SK-N-SH treated with all-trans-retinoic acid at 6 μM for 48 hours (cell line): ENCODE results near the gene MYPN.

Experiments
- ARNTL ChIP-seq: fragments of 450-650 bp; formaldehyde crosslinking; IDR thresholded peaks from 2 replicates; pipeline ENCODE4 v1.5.0; 2020; ENCODE audit warnings: low read depth, mild to moderate bottlenecking, moderate library complexity, borderline replicate concordance
- ESRRG ChIP-seq: fragments of 250-450 bp; sonication (Bioruptor Pico); IDR thresholded peaks from 2 replicates; pipeline ENCODE4 v1.6.1; 2021; ENCODE audit warnings: mild to moderate bottlenecking
- GLIS3 ChIP-seq: fragments of 250-450 bp; sonication (Bioruptor Pico); IDR thresholded peaks from 2 replicates; pipeline ENCODE4 v1.5.0; 2020; ENCODE audit warnings: mild to moderate bottlenecking, moderate library complexity
- PPARA ChIP-seq: fragments of 250-450 bp; sonication (Bioruptor Pico); IDR thresholded peaks from 2 replicates; pipeline ENCODE4 v1.5.0; 2020; ENCODE audit warnings: mild to moderate bottlenecking, borderline replicate concordance
- RARB ChIP-seq: fragments of 250-450 bp; sonication (Bioruptor Pico); IDR thresholded peaks from 2 replicates; pipeline ENCODE4 v1.8.0; 2021; ENCODE audit warnings: mild to moderate bottlenecking, moderate library complexity
- SNAI2 ChIP-seq: fragments of 250-450 bp; sonication (Bioruptor Pico); IDR thresholded peaks from 2 replicates; pipeline ENCODE4 v1.5.0; 2020; ENCODE audit warnings: mild to moderate bottlenecking, moderate library complexity
- TCF4 ChIP-seq: fragments of 250-450 bp; sonication (Bioruptor Pico); IDR thresholded peaks from 2 replicates; pipeline ENCODE4 v1.8.0; 2021; ENCODE audit warnings: mild to moderate bottlenecking, moderate library complexity, borderline replicate concordance
- ZC3H10 ChIP-seq: fragments of 250-450 bp; sonication (Bioruptor Pico); IDR thresholded peaks from 2 replicates; pipeline ENCODE4 v1.5.1; 2021; ENCODE audit warnings: mild to moderate bottlenecking, moderate library complexity
- ZFP3 ChIP-seq: fragments of 250-450 bp; sonication (Bioruptor Pico); IDR thresholded peaks from 2 replicates; pipeline ENCODE4 v1.5.0; 2020; ENCODE audit warnings: mild to moderate bottlenecking, moderate library complexity
- ZFP30 ChIP-seq: fragments of 450-650 bp; formaldehyde crosslinking; IDR thresholded peaks from 2 replicates; pipeline ENCODE4 v1.5.0; 2022; ENCODE audit warnings: mild to moderate bottlenecking, moderate library complexity
- TF ChIP-seq, protein P1 (sequence below): fragments of 250-450 bp; sonication (Bioruptor Pico); IDR thresholded peaks from 2 replicates; pipeline ENCODE4 v1.5.1; 2020; ENCODE audit warnings: low read depth, mild to moderate bottlenecking, moderate library complexity
- TF ChIP-seq, protein P2 (sequence below): fragments of 250-450 bp; sonication (Bioruptor Pico); IDR thresholded peaks from 2 replicates; pipeline ENCODE4 v1.5.0; 2020; ENCODE audit warnings: mild to moderate bottlenecking, moderate library complexity
- TF ChIP-seq, protein P3 (sequence below): fragments of 250-450 bp; sonication (Bioruptor Pico); IDR thresholded peaks from 2 replicates; pipeline ENCODE4 v1.5.1; 2021; ENCODE audit warnings: mild to moderate bottlenecking, moderate library complexity

DNA sequence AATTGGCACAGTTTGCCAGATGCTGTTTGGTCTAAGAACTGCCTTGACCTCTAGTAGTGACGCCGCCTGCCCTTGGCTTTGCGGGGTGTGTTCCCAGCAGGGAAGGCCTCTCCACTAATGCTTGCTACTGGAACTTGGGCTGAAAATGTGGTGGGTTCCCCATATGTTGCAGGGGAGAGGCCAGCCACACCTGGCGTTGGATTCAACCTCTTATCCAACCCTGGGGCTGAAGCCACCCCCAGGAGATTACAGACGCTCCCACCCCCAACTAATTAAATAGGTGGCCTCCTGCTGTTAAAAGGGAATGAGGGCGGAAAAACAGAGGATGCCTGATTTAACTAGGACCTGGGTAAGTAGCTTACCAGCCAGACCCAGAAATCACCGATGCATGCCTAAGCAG, 141.9 kb downstream of the MYPN start:
- TF ChIP-seq, protein P1, sequence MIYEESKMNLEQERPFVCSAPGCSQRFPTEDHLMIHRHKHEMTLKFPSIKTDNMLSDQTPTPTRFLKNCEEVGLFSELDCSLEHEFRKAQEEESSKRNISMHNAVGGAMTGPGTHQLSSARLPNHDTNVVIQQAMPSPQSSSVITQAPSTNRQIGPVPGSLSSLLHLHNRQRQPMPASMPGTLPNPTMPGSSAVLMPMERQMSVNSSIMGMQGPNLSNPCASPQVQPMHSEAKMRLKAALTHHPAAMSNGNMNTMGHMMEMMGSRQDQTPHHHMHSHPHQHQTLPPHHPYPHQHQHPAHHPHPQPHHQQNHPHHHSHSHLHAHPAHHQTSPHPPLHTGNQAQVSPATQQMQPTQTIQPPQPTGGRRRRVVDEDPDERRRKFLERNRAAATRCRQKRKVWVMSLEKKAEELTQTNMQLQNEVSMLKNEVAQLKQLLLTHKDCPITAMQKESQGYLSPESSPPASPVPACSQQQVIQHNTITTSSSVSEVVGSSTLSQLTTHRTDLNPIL (CRISPR knock-in tag) = no peak
- TF ChIP-seq ZFP3 (CRISPR knock-in tag) = no peak
- TF ChIP-seq ZC3H10 (CRISPR knock-in tag) = no peak
- TF ChIP-seq ESRRG = no peak
- no peak for TF ChIP-seq RARB (CRISPR knock-in tag)
- no peak for TF ChIP-seq PPARA
- no peak for TF ChIP-seq ARNTL (CRISPR knock-in tag)
- TF ChIP-seq ZFP30 (CRISPR knock-in tag) = no peak
- TF ChIP-seq SNAI2 = no peak
- TF ChIP-seq GLIS3 (CRISPR knock-in tag) = no peak
- TF ChIP-seq, protein P2, sequence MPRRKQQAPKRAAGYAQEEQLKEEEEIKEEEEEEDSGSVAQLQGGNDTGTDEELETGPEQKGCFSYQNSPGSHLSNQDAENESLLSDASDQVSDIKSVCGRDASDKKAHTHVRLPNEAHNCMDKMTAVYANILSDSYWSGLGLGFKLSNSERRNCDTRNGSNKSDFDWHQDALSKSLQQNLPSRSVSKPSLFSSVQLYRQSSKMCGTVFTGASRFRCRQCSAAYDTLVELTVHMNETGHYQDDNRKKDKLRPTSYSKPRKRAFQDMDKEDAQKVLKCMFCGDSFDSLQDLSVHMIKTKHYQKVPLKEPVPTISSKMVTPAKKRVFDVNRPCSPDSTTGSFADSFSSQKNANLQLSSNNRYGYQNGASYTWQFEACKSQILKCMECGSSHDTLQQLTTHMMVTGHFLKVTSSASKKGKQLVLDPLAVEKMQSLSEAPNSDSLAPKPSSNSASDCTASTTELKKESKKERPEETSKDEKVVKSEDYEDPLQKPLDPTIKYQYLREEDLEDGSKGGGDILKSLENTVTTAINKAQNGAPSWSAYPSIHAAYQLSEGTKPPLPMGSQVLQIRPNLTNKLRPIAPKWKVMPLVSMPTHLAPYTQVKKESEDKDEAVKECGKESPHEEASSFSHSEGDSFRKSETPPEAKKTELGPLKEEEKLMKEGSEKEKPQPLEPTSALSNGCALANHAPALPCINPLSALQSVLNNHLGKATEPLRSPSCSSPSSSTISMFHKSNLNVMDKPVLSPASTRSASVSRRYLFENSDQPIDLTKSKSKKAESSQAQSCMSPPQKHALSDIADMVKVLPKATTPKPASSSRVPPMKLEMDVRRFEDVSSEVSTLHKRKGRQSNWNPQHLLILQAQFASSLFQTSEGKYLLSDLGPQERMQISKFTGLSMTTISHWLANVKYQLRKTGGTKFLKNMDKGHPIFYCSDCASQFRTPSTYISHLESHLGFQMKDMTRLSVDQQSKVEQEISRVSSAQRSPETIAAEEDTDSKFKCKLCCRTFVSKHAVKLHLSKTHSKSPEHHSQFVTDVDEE (CRISPR knock-in tag) = no peak
- TF ChIP-seq, protein P3, sequence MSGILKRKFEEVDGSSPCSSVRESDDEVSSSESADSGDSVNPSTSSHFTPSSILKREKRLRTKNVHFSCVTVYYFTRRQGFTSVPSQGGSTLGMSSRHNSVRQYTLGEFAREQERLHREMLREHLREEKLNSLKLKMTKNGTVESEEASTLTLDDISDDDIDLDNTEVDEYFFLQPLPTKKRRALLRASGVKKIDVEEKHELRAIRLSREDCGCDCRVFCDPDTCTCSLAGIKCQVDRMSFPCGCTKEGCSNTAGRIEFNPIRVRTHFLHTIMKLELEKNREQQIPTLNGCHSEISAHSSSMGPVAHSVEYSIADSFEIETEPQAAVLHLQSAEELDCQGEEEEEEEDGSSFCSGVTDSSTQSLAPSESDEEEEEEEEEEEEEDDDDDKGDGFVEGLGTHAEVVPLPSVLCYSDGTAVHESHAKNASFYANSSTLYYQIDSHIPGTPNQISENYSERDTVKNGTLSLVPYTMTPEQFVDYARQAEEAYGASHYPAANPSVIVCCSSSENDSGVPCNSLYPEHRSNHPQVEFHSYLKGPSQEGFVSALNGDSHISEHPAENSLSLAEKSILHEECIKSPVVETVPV = no peak
- TF ChIP-seq TCF4 (CRISPR knock-in tag) = no peak
